Nephron (organoid): Measurements from ENCODE around the gene MYOM1.
A peak's percentile ranks its signal among the peaks of the same experiment; 100 is the strongest.

ENCODE experiments used
- H3K27ac Mint-ChIP-seq, 3 experiments: 2 replicates each; pipeline ENCODE4 v1.8.0; 2020; ENCODE audit warnings: mixed read lengths in 3 of 3, mild to moderate bottlenecking in 2 of 3, moderate library complexity in 1 of 3
- H3K27me3 Mint-ChIP-seq: 2 replicates; pipeline ENCODE4 v1.8.0; 2021; ENCODE audit warnings: low read depth, mild to moderate bottlenecking, moderate library complexity, mixed read lengths
- H3K36me3 Mint-ChIP-seq: 2 replicates; pipeline ENCODE4 v1.8.0; 2020; ENCODE audit warnings: low read depth, mixed read lengths
- H3K4me1 Mint-ChIP-seq: 2 replicates; pipeline ENCODE4 v1.8.0; 2020; ENCODE audit warnings: mixed read lengths
- H3K4me3 Mint-ChIP-seq, 3 experiments: 2 replicates each; pipeline ENCODE4 v1.8.0; 2020; ENCODE audit warnings: mild to moderate bottlenecking in 3 of 3, mixed read lengths in 3 of 3, moderate library complexity in 2 of 3
- H3K9me3 Mint-ChIP-seq: 2 replicates; pipeline ENCODE4 v1.8.0; 2020; ENCODE audit warnings: mixed read lengths
- CTCF ChIP-seq, 3 experiments: fragments of 200-600 bp; sonication (generic); IDR thresholded peaks; one replicate each; pipeline ENCODE4 v1.5.0; 2021; ENCODE audit warnings: antibody characterized with exemption in 3 of 3; ENCODE audit not compliant: unreplicated experiment in 3 of 3

MYOM1 gene

GRCh38 chr18:3152294-3152693 is 67.5 kb downstream of the MYOM1 start:
- H3K4me1 Mint-ChIP-seq: peaks cover 22% of the 10 kb centered on the region
- no peak overlapping the region for H3K27ac Mint-ChIP-seq
- no peaks in the 10 kb centered on the region for H3K9me3 Mint-ChIP-seq
- no peaks in the 10 kb centered on the region for H3K36me3 Mint-ChIP-seq
- no peak for TF ChIP-seq CTCF (IDR thresholded peaks at IDR 0.05; ENCODE audit: unreplicated experiment in 3 of 3)
- H3K4me3 Mint-ChIP-seq: no peak overlapping the region
- no peaks in the 10 kb centered on the region for H3K27me3 Mint-ChIP-seq

GRCh38 chr18:3151399-3152264 is 68.1 kb downstream of the MYOM1 start:
- H3K27me3 Mint-ChIP-seq: no peaks in the 10 kb centered on the region
- no peaks in the 10 kb centered on the region for H3K36me3 Mint-ChIP-seq
- peak; percentile 69 to 82 (median 77) for TF ChIP-seq CTCF (IDR thresholded peaks at IDR 0.05; ENCODE audit: unreplicated experiment in 3 of 3)
- H3K4me3 Mint-ChIP-seq: no peak overlapping the region
- peaks cover 18% of the 10 kb centered on the region for H3K4me1 Mint-ChIP-seq
- peak overlapping the region in 1 of 3 experiments; percentile 47 for H3K27ac Mint-ChIP-seq
- H3K9me3 Mint-ChIP-seq: no peaks in the 10 kb centered on the region

GRCh38 chr18:3150688-3151087 is 69.1 kb downstream of the MYOM1 start:
- Mint-ChIP-seq H3K4me1 (peaks cover 10% of the 10 kb centered on the region), H3K36me3 (no peaks in the 10 kb centered on the region), H3K4me3 (no peak overlapping the region), H3K27ac (no peak overlapping the region), H3K9me3 (no peaks in the 10 kb centered on the region), H3K27me3 (no peaks in the 10 kb centered on the region)
- TF ChIP-seq CTCF (IDR thresholded peaks at IDR 0.05; ENCODE audit: unreplicated experiment in 3 of 3): no peak

- H3K27me3 Mint-ChIP-seq: no peaks in the 10 kb centered on the region
- peaks cover 8% of the 10 kb centered on the region for H3K4me1 Mint-ChIP-seq
- H3K9me3 Mint-ChIP-seq: no peaks in the 10 kb centered on the region
- no peak overlapping the region for H3K4me3 Mint-ChIP-seq
- H3K36me3 Mint-ChIP-seq: no peaks in the 10 kb centered on the region
- no peak overlapping the region for H3K27ac Mint-ChIP-seq
- no peak for TF ChIP-seq CTCF (IDR thresholded peaks at IDR 0.05; ENCODE audit: unreplicated experiment in 3 of 3)
Measured at GRCh38 chr18:3150274-3150673, 69.5 kb downstream of the MYOM1 start.

- Mint-ChIP-seq H3K4me3 (no peak overlapping the region), H3K27ac (no peak overlapping the region), H3K36me3 (no peaks in the 10 kb centered on the region), H3K4me1 (no peaks in the 10 kb centered on the region), H3K27me3 (no peaks in the 10 kb centered on the region), H3K9me3 (no peaks in the 10 kb centered on the region)
- no peak for TF ChIP-seq CTCF (IDR thresholded peaks at IDR 0.05; ENCODE audit: unreplicated experiment in 3 of 3)
Measured at GRCh38 chr18:3148930-3149535, 70.7 kb downstream of the MYOM1 start.
